Natural killer cell (primary cell): ENCODE results near the gene VPS13A. TPM values are rescaled to one million over a fixed set of nuclear protein-coding genes. Genes with fewer than 3 reads are reported as not detected.

Experiments
- ATAC-seq, 3 donors: fragments of 150-1000 bp in 2 of 3; fragments of 200-7000 bp in 1 of 3; cut with Tn5 transposase; 1 replicate in 1 of 3; 2 replicates in 2 of 3; pipeline ENCODE4 v1.10.0; 2021; ENCODE audit warnings: mild to moderate bottlenecking in 2 of 3, moderate library complexity in 2 of 3
- DNase-seq, 2 donors: peaks; one replicate each; pipeline versions ENCODE4 v3.0.0 to v3.0.0-alpha.2; 2013 to 2021; ENCODE audit warnings: mixed read lengths in 1 of 2
- H3K27ac ChIP-seq: one replicate; pipeline ENCODE4 v1.5.1; 2013; ENCODE audit warnings: mild to moderate bottlenecking, low read length
- H3K27me3 ChIP-seq: one replicate; pipeline ENCODE4 v1.6.1; 2013; ENCODE audit warnings: low read length; ENCODE audit not compliant: control insufficient read depth, insufficient read depth
- H3K36me3 ChIP-seq: one replicate; pipeline ENCODE4 v1.6.1; 2013; ENCODE audit warnings: low read length; ENCODE audit not compliant: control insufficient read depth, insufficient read depth
- H3K4me1 ChIP-seq: one replicate; pipeline ENCODE4 v1.6.1; 2013; ENCODE audit warnings: low read length; ENCODE audit not compliant: control insufficient read depth, insufficient read depth
- H3K4me3 ChIP-seq: one replicate; pipeline ENCODE4 v1.5.1; 2013; ENCODE audit warnings: low read length
- H3K9me3 ChIP-seq: one replicate; pipeline ENCODE4 v1.6.1; 2013; ENCODE audit warnings: low read length; ENCODE audit not compliant: control insufficient read depth, insufficient read depth
- H3K27ac Mint-ChIP-seq, 2 donors: one replicate each; pipeline ENCODE4 v1.8.0; 2022; ENCODE audit warnings: mild to moderate bottlenecking in 2 of 2, mixed read lengths in 2 of 2, moderate library complexity in 1 of 2
- H3K27me3 Mint-ChIP-seq, 2 donors: one replicate each; pipeline ENCODE4 v1.8.0; 2022; ENCODE audit warnings: low read depth in 2 of 2, mixed read lengths in 2 of 2
- H3K36me3 Mint-ChIP-seq: one replicate; pipeline ENCODE4 v1.8.0; 2022; ENCODE audit warnings: mixed read lengths
- H3K4me1 Mint-ChIP-seq, 2 donors: one replicate each; pipeline ENCODE4 v1.8.0; 2022; ENCODE audit warnings: mixed read lengths in 2 of 2
- H3K4me3 Mint-ChIP-seq: one replicate; pipeline ENCODE4 v1.8.0; 2022; ENCODE audit warnings: mild to moderate bottlenecking, moderate library complexity, mixed read lengths
- H3K9me3 Mint-ChIP-seq, 2 donors: one replicate each; pipeline ENCODE4 v1.8.0; 2022; ENCODE audit warnings: mixed read lengths in 2 of 2
- WGBS: methylation state at CpG from one replicate; pipeline ENCODE4 v1.1.7; 2013; ENCODE audit warnings: missing lambda C conversion rate; ENCODE audit not compliant: insufficient coverage; 5-methylcytosine and 5-hydroxymethylcytosine counted together
- intact Hi-C: fragments of 100-400 bp; cut with micrococcal nuclease; formaldehyde crosslinking; loops from one replicate; pipeline ENCODE4 v1.14.2; 2022
- total RNA-seq, 4 donors: library from RNA; stranded (reverse); fragments of 120-200 nt in 1 of 4; gene quantifications; one replicate each; pipeline versions ENCODE4 v1.2.3 to v1.2.4, GENCODE V29; 2013 to 2022
- TF ChIP-seq, protein P1 (sequence below): fragments of 200-600 bp; IDR thresholded peaks from one replicate; pipeline ENCODE4 v1.8.0; 2022; ENCODE audit warnings: antibody characterized with exemption

VPS13A gene
- total RNA-seq, 3 donors from 2014 or later (not counting 1 experiment from before 2014, with no cell fraction given) = 54.7 to 74.2 (median 70.4) TPM

DNA sequence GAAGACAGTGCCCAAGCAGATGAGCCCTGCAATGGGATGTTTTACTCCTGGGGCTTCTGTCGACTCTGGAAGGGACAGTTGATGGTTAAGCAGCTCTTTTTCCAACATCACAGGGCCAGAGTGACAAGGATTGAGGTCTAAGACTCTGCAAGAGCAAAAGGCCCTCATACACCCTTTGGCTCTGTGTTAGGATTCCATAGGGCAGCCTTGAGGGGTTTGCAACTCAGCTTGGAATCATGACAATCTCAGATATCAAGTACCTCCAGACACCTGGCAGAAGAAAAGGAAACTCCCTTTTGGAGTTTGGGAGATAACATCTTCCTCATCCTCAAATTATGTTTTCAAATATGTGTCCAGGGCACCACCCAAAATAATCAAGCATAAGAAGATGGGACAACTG lies 265.1 kb downstream of the VPS13A start:
- intact Hi-C loops = no loop called here
- Histone ChIP-seq H3K27me3 (no peaks in the 10 kb centered on the region), H3K4me1 (no peaks in the 10 kb centered on the region), H3K27ac (no peak overlapping the region), H3K36me3 (no peaks in the 10 kb centered on the region), H3K9me3 (peaks cover under 1% of the 10 kb centered on the region), H3K4me3 (no peak overlapping the region)
- H3K9me3 Mint-ChIP-seq = peaks cover 0 to 2% of the 10 kb centered on the region in 2 donors
- no peak overlapping the region for H3K27ac Mint-ChIP-seq
- peaks cover 0 to 12% of the 10 kb centered on the region in 2 donors for H3K27me3 Mint-ChIP-seq
- ATAC-seq = no peak
- TF ChIP-seq, protein P1, sequence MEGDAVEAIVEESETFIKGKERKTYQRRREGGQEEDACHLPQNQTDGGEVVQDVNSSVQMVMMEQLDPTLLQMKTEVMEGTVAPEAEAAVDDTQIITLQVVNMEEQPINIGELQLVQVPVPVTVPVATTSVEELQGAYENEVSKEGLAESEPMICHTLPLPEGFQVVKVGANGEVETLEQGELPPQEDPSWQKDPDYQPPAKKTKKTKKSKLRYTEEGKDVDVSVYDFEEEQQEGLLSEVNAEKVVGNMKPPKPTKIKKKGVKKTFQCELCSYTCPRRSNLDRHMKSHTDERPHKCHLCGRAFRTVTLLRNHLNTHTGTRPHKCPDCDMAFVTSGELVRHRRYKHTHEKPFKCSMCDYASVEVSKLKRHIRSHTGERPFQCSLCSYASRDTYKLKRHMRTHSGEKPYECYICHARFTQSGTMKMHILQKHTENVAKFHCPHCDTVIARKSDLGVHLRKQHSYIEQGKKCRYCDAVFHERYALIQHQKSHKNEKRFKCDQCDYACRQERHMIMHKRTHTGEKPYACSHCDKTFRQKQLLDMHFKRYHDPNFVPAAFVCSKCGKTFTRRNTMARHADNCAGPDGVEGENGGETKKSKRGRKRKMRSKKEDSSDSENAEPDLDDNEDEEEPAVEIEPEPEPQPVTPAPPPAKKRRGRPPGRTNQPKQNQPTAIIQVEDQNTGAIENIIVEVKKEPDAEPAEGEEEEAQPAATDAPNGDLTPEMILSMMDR = no peak
- no peak overlapping the region for H3K4me3 Mint-ChIP-seq
- WGBS = 93% methylated on average over 1 of the region's 1 CpG
- DNase-seq = no peak
- H3K36me3 Mint-ChIP-seq = no peaks in the 10 kb centered on the region
- no peaks in the 10 kb centered on the region for H3K4me1 Mint-ChIP-seq

DNA sequence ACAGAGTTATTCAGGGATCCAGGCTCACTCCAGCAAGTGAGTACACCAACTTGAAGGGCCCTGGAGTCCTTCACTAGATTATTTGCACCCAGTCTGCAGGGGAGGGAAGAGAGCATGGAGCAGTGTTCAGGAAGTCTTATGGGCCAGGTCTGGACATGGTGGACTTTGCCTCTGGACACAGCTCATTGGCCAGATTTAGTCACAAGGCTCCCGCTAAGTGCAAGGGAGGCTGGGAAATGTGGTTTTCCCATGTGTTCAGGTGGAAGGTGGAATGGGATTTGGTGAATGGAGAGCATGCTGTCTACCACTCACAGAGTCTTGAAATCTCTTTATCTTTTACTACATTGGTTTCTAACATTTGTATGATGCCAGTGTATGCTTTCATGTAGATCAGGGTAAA lies 270.3 kb downstream of the VPS13A start:
- Mint-ChIP-seq H3K27ac (no peak overlapping the region), H3K4me3 (no peak overlapping the region), H3K36me3 (no peaks in the 10 kb centered on the region), H3K9me3 (peaks cover 0 to 5% of the 10 kb centered on the region in 2 donors), H3K4me1 (no peaks in the 10 kb centered on the region), H3K27me3 (peaks cover 16 to 17% of the 10 kb centered on the region in 2 donors)
- 100% methylated on average over 1 of the region's 1 CpG for WGBS
- Histone ChIP-seq H3K9me3 (peaks cover 4% of the 10 kb centered on the region), H3K27me3 (no peaks in the 10 kb centered on the region), H3K27ac (no peak overlapping the region), H3K36me3 (no peaks in the 10 kb centered on the region), H3K4me1 (no peaks in the 10 kb centered on the region), H3K4me3 (no peak overlapping the region)
- no peak for DNase-seq
- intact Hi-C loops = no loop called here
- TF ChIP-seq, protein P1 = no peak
- no peak for ATAC-seq

DNA sequence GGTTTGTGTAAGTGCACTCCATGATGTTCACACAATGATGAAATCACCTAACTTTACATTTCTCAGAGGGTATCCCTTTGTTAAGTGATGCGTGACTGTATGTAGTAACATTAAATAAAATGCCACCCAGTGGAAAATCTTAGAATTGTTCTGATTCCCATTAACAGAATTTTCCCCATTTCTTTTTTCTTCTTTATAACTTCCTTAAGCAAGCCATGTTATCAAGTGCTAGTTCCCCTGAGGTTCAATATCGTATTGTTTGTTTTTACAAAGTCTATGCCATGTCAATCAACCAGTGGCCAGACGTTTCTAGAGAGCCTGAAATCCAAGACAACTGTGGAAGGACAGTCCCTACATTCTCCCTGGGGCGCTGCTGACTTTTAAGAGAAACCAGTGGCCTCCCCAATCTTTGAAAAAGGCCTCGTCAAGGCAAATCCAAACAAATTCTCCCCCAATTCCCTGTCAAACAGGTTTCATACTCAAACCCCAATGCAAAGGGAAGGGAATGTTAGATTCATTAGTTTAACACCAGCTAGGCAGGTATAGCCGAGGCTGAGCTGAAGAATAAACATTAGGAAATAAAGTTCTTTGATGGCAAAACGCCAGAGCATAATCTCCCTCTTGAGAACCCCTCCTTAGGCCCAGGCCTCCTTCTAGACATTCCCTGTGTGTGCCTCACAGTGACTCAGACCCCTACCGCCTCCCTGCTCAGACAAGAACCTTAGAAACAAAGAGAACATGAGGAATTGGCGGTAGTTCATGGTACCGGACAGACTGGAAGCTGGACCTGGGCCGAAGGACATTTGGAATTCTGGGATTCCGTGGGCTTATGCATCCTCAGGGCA lies 272.1 kb downstream of the VPS13A start:
- Mint-ChIP-seq H3K4me3 (no peak overlapping the region), H3K4me1 (peaks cover 7 to 10% of the 10 kb centered on the region in 2 donors), H3K27me3 (peaks cover 21 to 27% of the 10 kb centered on the region in 2 donors), H3K27ac (no peak overlapping the region), H3K36me3 (no peaks in the 10 kb centered on the region), H3K9me3 (peaks cover 0 to 5% of the 10 kb centered on the region in 2 donors)
- H3K27me3 ChIP-seq = no peaks in the 10 kb centered on the region
- TF ChIP-seq, protein P1 = no peak
- intact Hi-C loops = no loop called here
- H3K4me1 ChIP-seq = no peaks in the 10 kb centered on the region
- H3K9me3 ChIP-seq = peaks cover 4% of the 10 kb centered on the region
- DNase-seq (no peak), ATAC-seq (no peak)
- H3K36me3 ChIP-seq = no peaks in the 10 kb centered on the region
- no peak overlapping the region for H3K4me3 ChIP-seq
- WGBS = 82% methylated on average over 10 of the region's 12 CpGs
- H3K27ac ChIP-seq = no peak overlapping the region
